ENCODE data around the gene CCT7.

DNA sequence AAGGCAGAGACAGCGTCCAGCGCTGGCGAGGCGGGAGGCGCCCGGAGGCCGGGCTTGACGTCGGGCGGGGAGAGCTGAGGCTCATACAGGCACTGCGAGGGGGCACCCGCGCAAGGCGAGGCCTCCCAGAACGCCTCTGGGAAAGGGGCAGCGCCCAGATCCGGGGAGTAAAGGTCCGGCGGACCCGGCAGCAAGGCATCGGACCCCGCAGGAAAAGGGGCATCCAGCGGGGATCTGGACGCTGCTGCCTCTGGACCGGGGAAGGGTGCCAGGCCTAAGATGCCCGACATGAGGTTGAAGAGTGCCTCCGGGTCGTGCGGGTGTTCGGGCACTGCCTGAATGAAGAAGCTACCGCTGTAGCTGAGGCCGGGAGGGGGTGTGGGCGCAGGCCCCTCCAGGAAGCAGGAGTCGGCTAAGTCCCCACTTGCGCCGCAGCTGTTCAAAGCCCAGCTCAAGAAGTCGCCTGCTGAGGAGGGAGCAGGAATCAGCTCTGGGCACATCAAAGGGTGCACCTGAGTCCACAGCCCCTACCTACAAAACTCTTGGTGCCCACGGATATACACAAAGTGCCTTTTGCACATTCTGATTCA, 58.3 kb downstream of the CCT7 start:
- TF ChIP-seq, protein P1, sequence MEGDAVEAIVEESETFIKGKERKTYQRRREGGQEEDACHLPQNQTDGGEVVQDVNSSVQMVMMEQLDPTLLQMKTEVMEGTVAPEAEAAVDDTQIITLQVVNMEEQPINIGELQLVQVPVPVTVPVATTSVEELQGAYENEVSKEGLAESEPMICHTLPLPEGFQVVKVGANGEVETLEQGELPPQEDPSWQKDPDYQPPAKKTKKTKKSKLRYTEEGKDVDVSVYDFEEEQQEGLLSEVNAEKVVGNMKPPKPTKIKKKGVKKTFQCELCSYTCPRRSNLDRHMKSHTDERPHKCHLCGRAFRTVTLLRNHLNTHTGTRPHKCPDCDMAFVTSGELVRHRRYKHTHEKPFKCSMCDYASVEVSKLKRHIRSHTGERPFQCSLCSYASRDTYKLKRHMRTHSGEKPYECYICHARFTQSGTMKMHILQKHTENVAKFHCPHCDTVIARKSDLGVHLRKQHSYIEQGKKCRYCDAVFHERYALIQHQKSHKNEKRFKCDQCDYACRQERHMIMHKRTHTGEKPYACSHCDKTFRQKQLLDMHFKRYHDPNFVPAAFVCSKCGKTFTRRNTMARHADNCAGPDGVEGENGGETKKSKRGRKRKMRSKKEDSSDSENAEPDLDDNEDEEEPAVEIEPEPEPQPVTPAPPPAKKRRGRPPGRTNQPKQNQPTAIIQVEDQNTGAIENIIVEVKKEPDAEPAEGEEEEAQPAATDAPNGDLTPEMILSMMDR (IDR thresholded peaks at IDR 0.05): no peak
- no peak for TF ChIP-seq POLR2AphosphoS5 (IDR thresholded peaks at IDR 0.05; ENCODE audit: insufficient read depth in 1 of 2, low read depth in 1 of 2)
